ENCODE measurements around the gene TMEM140.
A peak's percentile ranks its signal among the peaks of the same experiment; 100 is the strongest.
"Not testable (repeated sequence)": the region's sequence is repeated elsewhere in the genome, so short reads cannot be mapped to it uniquely, and the experiment has no call there.

TMEM140 gene

GRCh38 chr7:135195968-135196629, 48.2 kb downstream of the TMEM140 start:
- no peak for ATAC-seq

- ATAC-seq: no peak
These were observed 49.5 kb downstream of the TMEM140 start for GRCh38 chr7:135197343-135197742.

- no peak for ATAC-seq
These were observed 50.2 kb downstream of the TMEM140 start for GRCh38 chr7:135197906-135198655.

- ATAC-seq: no peak
These were observed 51.6 kb downstream of the TMEM140 start for GRCh38 chr7:135199439-135199838.

- ATAC-seq: no peak
These were observed 53.0 kb downstream of the TMEM140 start for GRCh38 chr7:135200821-135201331.

- no peak for ATAC-seq
These were observed 53.5 kb downstream of the TMEM140 start for GRCh38 chr7:135201350-135201749.

GRCh38 chr7:135204341-135204749, 56.5 kb downstream of the TMEM140 start:
- ATAC-seq: no peak

GRCh38 chr7:135204876-135205275, 57.0 kb downstream of the TMEM140 start:
- no peak for ATAC-seq

- no peak for ATAC-seq
These were observed 58.0 kb downstream of the TMEM140 start for GRCh38 chr7:135205850-135206249.

- ATAC-seq: no peak
These were observed 59.1 kb downstream of the TMEM140 start for GRCh38 chr7:135206941-135207391.

GRCh38 chr7:135207406-135208101, 59.7 kb downstream of the TMEM140 start:
- ATAC-seq: no peak

GRCh38 chr7:135208102-135208793, 60.4 kb downstream of the TMEM140 start:
- ATAC-seq: no peak

- ATAC-seq: no peak
These were observed 61.5 kb downstream of the TMEM140 start for GRCh38 chr7:135209225-135209834.

- peak in 1 of 2 donors; percentile 2 for ATAC-seq
These were observed 63.0 kb downstream of the TMEM140 start for GRCh38 chr7:135210888-135211178.

GRCh38 chr7:135211179-135211945, 63.5 kb downstream of the TMEM140 start, which contains the start of gene WDR91:
Gene WDR91 (minus strand): TSS chr7:135211526. CDS start chr7:135211502, 24 bp downstream.
- ATAC-seq: peak; percentile 89

- ATAC-seq: not testable (repeated sequence)
These were observed 64.2 kb downstream of the TMEM140 start for GRCh38 chr7:135211946-135212685.

- ATAC-seq: no peak
These were observed 66.0 kb downstream of the TMEM140 start for GRCh38 chr7:135213831-135214230.

- no peak for ATAC-seq
These were observed 67.3 kb downstream of the TMEM140 start for GRCh38 chr7:135215180-135215579.

- no peak for ATAC-seq
These were observed 67.8 kb downstream of the TMEM140 start for GRCh38 chr7:135215698-135216097.
